ENCODE results near the gene EXOC2.

DNA sequence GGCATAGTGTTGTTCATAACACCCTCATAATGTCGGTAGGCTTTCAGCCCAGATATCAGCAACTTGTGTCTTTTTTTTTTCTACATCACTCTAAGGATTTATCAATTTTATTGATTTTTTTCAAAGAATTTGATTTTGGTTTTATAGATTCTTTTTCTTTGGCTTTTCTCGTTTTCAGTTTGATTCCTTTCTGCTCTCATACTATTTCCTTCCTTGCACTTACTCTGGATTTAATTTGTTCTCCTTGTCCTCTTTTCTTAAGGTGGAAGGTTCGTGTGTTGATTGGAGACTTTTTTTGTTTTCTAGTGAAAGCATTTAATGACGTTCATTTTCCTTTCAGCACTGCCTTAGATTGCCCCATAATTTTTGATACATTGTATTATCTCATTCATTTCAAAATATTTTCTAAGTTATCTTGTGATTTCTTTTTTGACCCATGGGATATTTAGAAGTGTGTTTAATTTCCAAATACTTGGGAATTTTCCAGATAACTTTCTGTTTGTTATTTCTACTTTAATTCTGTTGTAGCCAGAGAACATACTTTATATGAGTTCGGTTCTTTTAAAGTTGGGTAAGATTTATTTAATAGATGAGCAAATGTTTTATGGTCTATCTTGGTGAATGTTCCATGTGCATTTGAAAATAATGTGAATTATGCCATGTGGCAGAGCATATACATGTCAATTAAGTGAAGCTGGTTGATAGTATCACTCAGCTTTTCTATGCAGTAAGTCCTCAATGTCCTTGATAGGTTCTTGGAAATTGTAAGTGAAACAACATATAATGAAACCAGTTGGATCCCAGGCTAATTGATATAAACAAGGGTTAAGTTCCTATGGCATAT, 238.6 kb downstream of the EXOC2 start:
- TF ChIP-seq, protein P1, sequence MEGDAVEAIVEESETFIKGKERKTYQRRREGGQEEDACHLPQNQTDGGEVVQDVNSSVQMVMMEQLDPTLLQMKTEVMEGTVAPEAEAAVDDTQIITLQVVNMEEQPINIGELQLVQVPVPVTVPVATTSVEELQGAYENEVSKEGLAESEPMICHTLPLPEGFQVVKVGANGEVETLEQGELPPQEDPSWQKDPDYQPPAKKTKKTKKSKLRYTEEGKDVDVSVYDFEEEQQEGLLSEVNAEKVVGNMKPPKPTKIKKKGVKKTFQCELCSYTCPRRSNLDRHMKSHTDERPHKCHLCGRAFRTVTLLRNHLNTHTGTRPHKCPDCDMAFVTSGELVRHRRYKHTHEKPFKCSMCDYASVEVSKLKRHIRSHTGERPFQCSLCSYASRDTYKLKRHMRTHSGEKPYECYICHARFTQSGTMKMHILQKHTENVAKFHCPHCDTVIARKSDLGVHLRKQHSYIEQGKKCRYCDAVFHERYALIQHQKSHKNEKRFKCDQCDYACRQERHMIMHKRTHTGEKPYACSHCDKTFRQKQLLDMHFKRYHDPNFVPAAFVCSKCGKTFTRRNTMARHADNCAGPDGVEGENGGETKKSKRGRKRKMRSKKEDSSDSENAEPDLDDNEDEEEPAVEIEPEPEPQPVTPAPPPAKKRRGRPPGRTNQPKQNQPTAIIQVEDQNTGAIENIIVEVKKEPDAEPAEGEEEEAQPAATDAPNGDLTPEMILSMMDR (IDR thresholded peaks at IDR 0.05): no peak
- no peak for TF ChIP-seq POLR2A (IDR thresholded peaks at IDR 0.05)
